Right cardiac atrium (tissue), 5 donors: ENCODE measurements around the gene NOL4L. TPM values are rescaled to one million over a fixed set of nuclear protein-coding genes. Genes with fewer than 3 reads are reported as not detected.
A peak's percentile ranks its signal among the peaks of the same experiment; 100 is the strongest.
"Not testable (repeated sequence)": the region's sequence is repeated elsewhere in the genome, so short reads cannot be mapped to it uniquely, and the experiment has no call there.

Experiments
- ATAC-seq, 2 donors: fragments of 200-7000 bp; cut with Tn5 transposase; one replicate each; pipeline versions ENCODE4 v1.8.0 to v1.9.1; 2020; ENCODE audit warnings: moderate library complexity in 2 of 2, mild to moderate bottlenecking in 1 of 2
- DNase-seq, 3 donors: peaks; one replicate each; pipeline ENCODE4 v3.0.0-alpha.2; 2020
- H3K27ac ChIP-seq: one replicate; pipeline ENCODE4 v1.5.1; 2013; ENCODE audit warnings: mild to moderate bottlenecking, low read length, control low read depth, moderate library complexity
- H3K27me3 ChIP-seq: one replicate; pipeline ENCODE4 v1.6.1; 2013; ENCODE audit not compliant: control insufficient read depth, insufficient read depth
- H3K4me1 ChIP-seq: one replicate; pipeline ENCODE4 v1.6.1; 2013; ENCODE audit warnings: low read length; ENCODE audit not compliant: control insufficient read depth, insufficient read depth
- H3K4me3 ChIP-seq: one replicate; pipeline ENCODE4 v1.5.1; 2013; ENCODE audit warnings: low read length, control low read depth
- H3K9me3 ChIP-seq: one replicate; pipeline ENCODE4 v1.6.1; 2013; ENCODE audit warnings: low read length; ENCODE audit not compliant: control insufficient read depth
- WGBS: extraction: QIAGEN DNeasy Blood & Tissue Kit; methylation state at CpG from one replicate; pipeline ENCODE4 v1.1.7; 2013; 5-methylcytosine and 5-hydroxymethylcytosine counted together
- intact Hi-C, 4 donors: fragments of 100-400 bp; cut with DNase I; formaldehyde crosslinking; loops; one replicate each; pipeline versions ENCODE4 v1.11.0 to v1.14.0; 2022 to 2023
- polyA plus RNA-seq: library from polyadenylated mRNA; stranded (reverse); fragments of 200-250 nt; gene quantifications from one replicate; pipeline ENCODE4 v1.2.3, GENCODE V29; 2013
- total RNA-seq, 4 donors: library from RNA; stranded (reverse); fragmentation: NEBNext Ultra II Directional; extraction: Animal tissue kit (Norgen Biotek cat#: 25700); gene quantifications; one replicate each; pipeline ENCODE4 v1.2.1, GENCODE V29; 2021
- donor health status: healthy with polysubstance abuse.
- donor health status: DM: no; HTN: yes; CAD: no.
- donor health status: DM: no; HTN: no; CAD: no.
- donor health status: DM: no; HTN: yes; CAD: no; lungs with severe emphysema.
- donor health status: DM: yes; HTN: yes; CAD: no.

The NOL4L gene
- total and polyA plus RNA-seq, 5 donors, result 6.5 to 10.9 (median 8.3) TPM

GRCh38 chr20:32501709-32502108 lies 83.4 kb downstream of the NOL4L start:
- no peak for ATAC-seq
- 75% methylated on average over 3 of the region's 3 CpGs for WGBS
- Histone ChIP-seq H3K27ac (no peak overlapping the region), H3K27me3 (no peaks in the 10 kb centered on the region), H3K4me1 (no peaks in the 10 kb centered on the region), H3K9me3 (no peaks in the 10 kb centered on the region), H3K4me3 (no peak overlapping the region)
- DNase-seq, result no peak
- intact Hi-C loops, result no loop called here

- H3K4me1 ChIP-seq, result no peaks in the 10 kb centered on the region
- intact Hi-C loops, result no loop called here
- H3K4me3 ChIP-seq, result no peak overlapping the region
- H3K27me3 ChIP-seq, result no peaks in the 10 kb centered on the region
- ATAC-seq, result peak; percentile 30 to 83
- H3K27ac ChIP-seq, result peak overlapping the region; percentile 61
- 44% methylated on average over 13 of the region's 13 CpGs for WGBS
- peak in 1 of 3 donors; percentile 36 for DNase-seq
- H3K9me3 ChIP-seq, result no peaks in the 10 kb centered on the region
These were observed 87.4 kb downstream of the NOL4L start for GRCh38 chr20:32497589-32498224.

- intact Hi-C loops, result no loop called here
- Histone ChIP-seq H3K4me3 (no peak overlapping the region), H3K27me3 (no peaks in the 10 kb centered on the region), H3K9me3 (no peaks in the 10 kb centered on the region), H3K27ac (no peak overlapping the region), H3K4me1 (no peaks in the 10 kb centered on the region)
- 83% methylated on average over 11 of the region's 11 CpGs for WGBS
- DNase-seq (peak in 1 of 3 donors; percentile 31), ATAC-seq (no peak)
These were observed 88.2 kb downstream of the NOL4L start for GRCh38 chr20:32496811-32497533.

- intact Hi-C loops, result no loop called here
- Histone ChIP-seq H3K4me1 (no peaks in the 10 kb centered on the region), H3K9me3 (no peaks in the 10 kb centered on the region), H3K27ac (no peak overlapping the region), H3K27me3 (no peaks in the 10 kb centered on the region), H3K4me3 (no peak overlapping the region)
- 97% methylated on average over 5 of the region's 5 CpGs for WGBS
- DNase-seq (peak in 1 of 3 donors; percentile 20), ATAC-seq (no peak)
These were observed 89.2 kb downstream of the NOL4L start for GRCh38 chr20:32495949-32496348.

- Histone ChIP-seq H3K4me1 (no peaks in the 10 kb centered on the region), H3K4me3 (no peak overlapping the region), H3K9me3 (no peaks in the 10 kb centered on the region), H3K27me3 (no peaks in the 10 kb centered on the region), H3K27ac (no peak overlapping the region)
- no peak for ATAC-seq
- DNase-seq, result peak in 1 of 3 donors; percentile 26
- intact Hi-C loops, result no loop called here
- WGBS, result 69% methylated on average over 8 of the region's 8 CpGs
These were observed 89.9 kb downstream of the NOL4L start for GRCh38 chr20:32495217-32495565.

GRCh38 chr20:32494483-32495216 lies 90.5 kb downstream of the NOL4L start:
- Histone ChIP-seq H3K4me1 (no peaks in the 10 kb centered on the region), H3K4me3 (no peak overlapping the region), H3K27ac (no peak overlapping the region), H3K9me3 (no peaks in the 10 kb centered on the region), H3K27me3 (no peaks in the 10 kb centered on the region)
- ATAC-seq (no peak), DNase-seq (no peak)
- intact Hi-C loops, result no loop called here
- 83% methylated on average over 11 of the region's 11 CpGs for WGBS

- ATAC-seq, result no peak
- intact Hi-C loops, result no loop called here
These were observed 91.8 kb downstream of the NOL4L start for GRCh38 chr20:32493356-32493755.

GRCh38 chr20:32491764-32492151 lies 93.4 kb downstream of the NOL4L start:
- DNase-seq, H3K4me3 ChIP-seq, H3K9me3 ChIP-seq, H3K27me3 ChIP-seq, H3K4me1 ChIP-seq, H3K27ac ChIP-seq, intact Hi-C loops, ATAC-seq: not testable (repeated sequence)
- 95% methylated on average over 3 of the region's 3 CpGs for WGBS

More at GRCh38 chr20:32493356-32493755, 91.8 kb downstream of the NOL4L start:
- no peak overlapping the region for H3K27ac ChIP-seq
- H3K4me1 ChIP-seq, result no peaks in the 10 kb centered on the region
- no peak overlapping the region for H3K4me3 ChIP-seq
- no peaks in the 10 kb centered on the region for H3K27me3 ChIP-seq
- no peak for DNase-seq
- WGBS, result 95% methylated on average over 10 of the region's 10 CpGs
- H3K9me3 ChIP-seq, result no peaks in the 10 kb centered on the region

- WGBS, result 90% methylated on average over 14 of the region's 14 CpGs
- Histone ChIP-seq H3K9me3 (no peaks in the 10 kb centered on the region), H3K4me1 (no peaks in the 10 kb centered on the region), H3K4me3 (no peak overlapping the region), H3K27me3 (no peaks in the 10 kb centered on the region), H3K27ac (no peak overlapping the region)
- no peak for ATAC-seq
- DNase-seq, result peak in 1 of 3 donors; percentile 26
- intact Hi-C loops, result no loop called here
These were observed 94.0 kb downstream of the NOL4L start for GRCh38 chr20:32490942-32491763.

GRCh38 chr20:32488066-32488838 lies 96.9 kb downstream of the NOL4L start:
- ATAC-seq (no peak), DNase-seq (no peak)
- Histone ChIP-seq H3K27ac (no peak overlapping the region), H3K4me1 (no peaks in the 10 kb centered on the region), H3K27me3 (no peaks in the 10 kb centered on the region), H3K9me3 (no peaks in the 10 kb centered on the region), H3K4me3 (no peak overlapping the region)
- WGBS, result 97% methylated on average over 7 of the region's 7 CpGs
- intact Hi-C loops, result loop anchor here in 1 of 4 donors (10.0 kb wide), 1 partner anchor 123 kb away; no protein-coding TSS in a partner anchor
